PC-3 (cell line): ENCODE data around the gene SLC25A26. TPM values are rescaled to one million over a fixed set of nuclear protein-coding genes. Genes with fewer than 3 reads are reported as not detected.

Experiments
- ATAC-seq: fragments of 200-7000 bp; cut with Tn5 transposase; 2 replicates; pipeline ENCODE4 v1.9.1; 2020; ENCODE audit warnings: mild to moderate bottlenecking, moderate library complexity
- BruUV-seq: library from RNA; stranded (reverse); fragments of 400-500 nt; replicated peaks from 2 replicates; lab custom pipeline; 2021; lab: Mats Ljungman, UMichigan
- CTCF ChIA-PET: fragments of 300-600 bp; sonication (Branson Sonifier 250); formaldehyde crosslinking; loops from one replicate; lab custom pipeline; 2022; ENCODE audit warnings: antibody characterized with exemption; lab: Charles Lee
- POLR2A ChIA-PET: fragments of 300-600 bp; sonication (Branson Sonifier 250); formaldehyde crosslinking; loops from one replicate; lab custom pipeline; 2022; ENCODE audit warnings: antibody characterized with exemption; ENCODE audit not compliant: unreplicated experiment; lab: Charles Lee
- DNase-seq: peaks from one replicate; pipeline ENCODE4 v3.0.0-alpha.2; 2015
- H2AFZ ChIP-seq: fragments of 300-600 bp; sonication (generic); 2 replicates; pipeline ENCODE4 v1.6.0; 2016; ENCODE audit warnings: antibody characterized with exemption, low read length
- H3F3A ChIP-seq: fragments of 300-600 bp; sonication (generic); one replicate; pipeline ENCODE4 v1.6.0; 2017; ENCODE audit warnings: antibody characterized with exemption, low read length, control low read depth, mild to moderate bottlenecking; ENCODE audit not compliant: unreplicated experiment
- H3K27ac ChIP-seq: fragments of 300-600 bp; sonication (generic); 2 replicates; pipeline ENCODE4 v1.5.1; 2016; ENCODE audit warnings: mild to moderate bottlenecking, low read length
- H3K27me3 ChIP-seq: fragments of 300-600 bp; sonication (generic); 2 replicates; pipeline ENCODE4 v1.6.1; 2016; ENCODE audit warnings: low read length, mixed read lengths
- H3K36me3 ChIP-seq: fragments of 300-600 bp; sonication (generic); 2 replicates; pipeline ENCODE4 v1.6.1; 2016; ENCODE audit warnings: low read depth, mixed run types, low read length, mixed read lengths
- H3K4me1 ChIP-seq: fragments of 300-600 bp; sonication (generic); 2 replicates; pipeline ENCODE4 v1.5.1; 2016; ENCODE audit warnings: low read length; ENCODE audit not compliant: insufficient read depth
- H3K4me2 ChIP-seq: fragments of 300-600 bp; sonication (generic); 2 replicates; pipeline ENCODE4 v1.6.0; 2016; ENCODE audit warnings: low read length
- H3K4me3 ChIP-seq: fragments of 300-600 bp; sonication (generic); 2 replicates; pipeline ENCODE4 v1.5.1; 2016; ENCODE audit warnings: mild to moderate bottlenecking, low read length, mixed read lengths
- H3K79me2 ChIP-seq: fragments of 300-600 bp; sonication (generic); 2 replicates; pipeline ENCODE4 v1.6.1; 2017; ENCODE audit warnings: low read length, mixed read lengths
- H3K9ac ChIP-seq: fragments of 300-600 bp; sonication (generic); 2 replicates; pipeline ENCODE4 v1.6.0; 2016; ENCODE audit warnings: mild to moderate bottlenecking, low read length
- H3K9me2 ChIP-seq: fragments of 300-600 bp; sonication (generic); replicated peaks from 2 replicates; pipeline ENCODE4 v1.6.1; 2016; ENCODE audit warnings: mixed run types, low read length, mixed read lengths
- H3K9me3 ChIP-seq: fragments of 300-600 bp; sonication (generic); 2 replicates; pipeline ENCODE4 v1.6.1; 2016; ENCODE audit warnings: low read length, mixed read lengths
- H4K20me1 ChIP-seq: fragments of 300-600 bp; sonication (generic); 2 replicates; pipeline ENCODE4 v1.6.1; 2016; ENCODE audit warnings: low read length, mixed read lengths
- EZH2 ChIP-seq: fragments of 300-600 bp; sonication (generic); IDR thresholded peaks from one replicate; pipeline ENCODE4 v1.6.1; 2017; ENCODE audit warnings: antibody characterized with exemption, mild to moderate bottlenecking, low read length; ENCODE audit not compliant: unreplicated experiment
- EZH2phosphoT487 ChIP-seq: fragments of 300-600 bp; sonication (generic); IDR thresholded peaks from 2 replicates; pipeline ENCODE4 v1.6.1; 2018; ENCODE audit warnings: mild to moderate bottlenecking, antibody characterized with exemption, low read length, borderline replicate concordance
- intact Hi-C: fragments of 100-400 bp; cut with micrococcal nuclease; formaldehyde crosslinking; loops from 2 replicates; pipeline ENCODE4 v1.9.0; 2023
- total RNA-seq: library from RNA; depleted of rRNA; stranded (reverse); fragments of >200 nt; gene quantifications from 2 replicates; pipeline ENCODE4 v1.2.3, GENCODE V29; 2014
- TF ChIP-seq, protein P1 (sequence below): fragments of 300-600 bp; sonication (generic); conservative IDR thresholded peaks from 2 replicates; pipeline ENCODE4 v1.5.1; 2017; ENCODE audit warnings: antibody characterized with exemption, low read depth, mild to moderate bottlenecking, low read length

The SLC25A26 gene
- total RNA-seq, 1 experiment from 2014 or later: 7.9 TPM

DNA sequence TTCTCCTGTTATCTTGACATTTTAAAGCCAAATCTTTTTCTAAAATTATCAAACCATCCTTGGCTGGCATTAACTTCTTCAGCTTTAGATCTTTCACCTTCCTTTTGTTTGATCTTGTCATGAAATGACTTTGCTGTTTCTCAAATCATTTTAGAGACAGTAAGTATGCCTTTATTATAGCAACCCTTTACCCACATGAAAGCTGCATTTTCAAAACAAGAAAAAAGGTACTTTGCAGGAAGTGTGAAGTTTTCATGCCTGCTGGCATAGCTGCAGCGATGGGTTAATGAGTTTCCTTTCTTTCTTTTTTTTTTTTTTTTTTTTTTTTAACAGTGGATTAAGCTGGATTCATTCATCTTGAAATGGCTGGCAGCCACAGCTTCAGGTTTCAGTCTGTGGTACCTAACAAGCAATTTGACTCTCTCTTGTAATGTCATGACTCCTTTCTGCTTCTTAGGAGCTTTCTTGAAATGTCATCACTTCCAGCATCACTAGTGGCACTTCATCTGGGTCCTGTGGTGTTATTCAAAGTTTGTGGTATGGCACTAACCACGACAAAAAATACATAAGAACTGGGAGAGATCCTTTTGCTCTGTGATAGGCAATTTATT lies 18.8 kb downstream of the SLC25A26 start:
- Histone ChIP-seq H3K4me1 (no peaks in the 10 kb centered on the region), H3K4me3 (no peak overlapping the region), H3K9ac (no peak overlapping the region), H3F3A (no peaks in the 10 kb centered on the region), H3K27me3 (no peaks in the 10 kb centered on the region), H3K9me3 (no peaks in the 10 kb centered on the region), H3K36me3 (no peaks in the 10 kb centered on the region; the same call in 1 of the 2 replicates), H3K79me2 (no peaks in the 10 kb centered on the region), H4K20me1 (no peaks in the 10 kb centered on the region), H2AFZ (no peak overlapping the region), H3K4me2 (no peak overlapping the region), H3K27ac (no peak overlapping the region), H3K9me2 (no peaks in the 10 kb centered on the region)
- CTCF ChIA-PET: no interaction called here
- no TSS peak for BruUV-seq
- DNase-seq (no peak), ATAC-seq (no peak)
- intact Hi-C loops: no loop called here
- POLR2A ChIA-PET: no interaction called here
- TF ChIP-seq, protein P1, sequence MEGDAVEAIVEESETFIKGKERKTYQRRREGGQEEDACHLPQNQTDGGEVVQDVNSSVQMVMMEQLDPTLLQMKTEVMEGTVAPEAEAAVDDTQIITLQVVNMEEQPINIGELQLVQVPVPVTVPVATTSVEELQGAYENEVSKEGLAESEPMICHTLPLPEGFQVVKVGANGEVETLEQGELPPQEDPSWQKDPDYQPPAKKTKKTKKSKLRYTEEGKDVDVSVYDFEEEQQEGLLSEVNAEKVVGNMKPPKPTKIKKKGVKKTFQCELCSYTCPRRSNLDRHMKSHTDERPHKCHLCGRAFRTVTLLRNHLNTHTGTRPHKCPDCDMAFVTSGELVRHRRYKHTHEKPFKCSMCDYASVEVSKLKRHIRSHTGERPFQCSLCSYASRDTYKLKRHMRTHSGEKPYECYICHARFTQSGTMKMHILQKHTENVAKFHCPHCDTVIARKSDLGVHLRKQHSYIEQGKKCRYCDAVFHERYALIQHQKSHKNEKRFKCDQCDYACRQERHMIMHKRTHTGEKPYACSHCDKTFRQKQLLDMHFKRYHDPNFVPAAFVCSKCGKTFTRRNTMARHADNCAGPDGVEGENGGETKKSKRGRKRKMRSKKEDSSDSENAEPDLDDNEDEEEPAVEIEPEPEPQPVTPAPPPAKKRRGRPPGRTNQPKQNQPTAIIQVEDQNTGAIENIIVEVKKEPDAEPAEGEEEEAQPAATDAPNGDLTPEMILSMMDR: no peak
- TF ChIP-seq EZH2phosphoT487 (no peak), EZH2 (no peak)

DNA sequence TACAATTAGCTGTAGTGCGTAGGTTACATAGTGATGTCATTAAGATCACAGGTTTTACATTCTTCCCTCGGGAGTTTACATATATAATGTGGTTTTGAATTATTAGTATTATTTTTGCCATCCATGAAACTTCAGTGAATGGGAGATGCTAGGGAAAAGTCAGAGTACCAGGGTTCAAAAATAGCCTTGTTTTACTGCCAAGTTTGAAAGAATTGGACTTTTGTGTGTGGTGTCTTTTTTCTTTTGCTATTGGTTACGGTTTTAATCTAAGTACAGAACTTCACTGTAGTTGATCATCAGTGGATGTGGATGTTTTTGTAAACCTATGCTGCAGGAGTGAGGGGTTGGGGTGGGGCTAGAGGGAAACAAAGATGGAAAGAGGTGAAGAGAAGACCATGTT lies 20.7 kb downstream of the SLC25A26 start:
- BruUV-seq: no TSS peak
- ATAC-seq: no peak
- H3K27ac ChIP-seq: no peak overlapping the region
- no peak overlapping the region for H2AFZ ChIP-seq
- intact Hi-C loops: no loop called here
- H3K9ac ChIP-seq: no peak overlapping the region
- H3K4me1 ChIP-seq: no peaks in the 10 kb centered on the region
- no peaks in the 10 kb centered on the region for H3F3A ChIP-seq
- no peaks in the 10 kb centered on the region for H3K9me2 ChIP-seq
- ChIA-PET POLR2A (no interaction called here), CTCF (no interaction called here)
- H4K20me1 ChIP-seq: no peaks in the 10 kb centered on the region
- DNase-seq: no peak
- H3K79me2 ChIP-seq: no peaks in the 10 kb centered on the region
- TF ChIP-seq, protein P1: no peak
- no peak for TF ChIP-seq EZH2
- TF ChIP-seq EZH2phosphoT487: no peak
- no peaks in the 10 kb centered on the region; the same call in 1 of the 2 replicates for H3K36me3 ChIP-seq
- no peaks in the 10 kb centered on the region for H3K27me3 ChIP-seq
- no peaks in the 10 kb centered on the region for H3K9me3 ChIP-seq
- H3K4me2 ChIP-seq: no peak overlapping the region
- no peak overlapping the region for H3K4me3 ChIP-seq

DNA sequence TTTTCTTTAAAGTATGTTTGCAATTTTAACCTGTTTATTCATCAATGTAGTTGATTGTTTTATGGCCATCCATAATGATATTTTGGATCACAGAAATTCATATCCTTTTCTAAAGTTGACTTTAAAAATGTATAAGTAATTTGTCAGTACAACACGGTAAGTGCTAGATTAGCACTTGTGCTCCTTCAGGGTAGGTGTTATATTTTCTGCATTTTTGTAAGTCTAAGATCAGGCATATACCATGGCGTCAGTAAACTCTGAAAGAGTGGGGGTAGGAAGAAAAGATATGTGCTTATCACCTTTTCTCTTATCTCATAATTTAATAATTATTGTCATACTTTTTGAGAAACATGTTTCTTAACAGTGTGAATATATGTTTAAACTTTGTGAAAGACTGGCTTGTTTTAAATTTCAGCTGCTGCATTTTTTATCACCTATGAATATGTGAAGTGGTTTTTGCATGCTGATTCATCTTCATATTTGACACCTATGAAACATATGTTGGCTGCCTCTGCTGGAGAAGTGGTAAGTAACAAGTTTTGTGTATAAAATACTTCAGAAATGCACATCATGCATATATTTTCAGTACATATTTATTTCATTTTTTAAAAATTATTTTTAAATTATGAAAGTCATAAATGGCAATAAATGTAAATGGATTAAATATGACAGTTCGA lies 22.1 kb downstream of the SLC25A26 start:
- no peaks in the 10 kb centered on the region for H3K27me3 ChIP-seq
- no peak overlapping the region for H3K27ac ChIP-seq
- H3K4me1 ChIP-seq: no peaks in the 10 kb centered on the region
- H3K9me2 ChIP-seq: no peaks in the 10 kb centered on the region
- no peaks in the 10 kb centered on the region for H4K20me1 ChIP-seq
- intact Hi-C loops: no loop called here
- no peaks in the 10 kb centered on the region for H3F3A ChIP-seq
- no peaks in the 10 kb centered on the region; the same call in 1 of the 2 replicates for H3K36me3 ChIP-seq
- no peak for DNase-seq
- no peak for ATAC-seq
- H3K4me3 ChIP-seq: no peak overlapping the region
- POLR2A ChIA-PET: no interaction called here
- TF ChIP-seq EZH2phosphoT487 (no peak), EZH2 (no peak)
- TF ChIP-seq, protein P1: no peak
- no peak overlapping the region for H3K4me2 ChIP-seq
- no peak overlapping the region for H2AFZ ChIP-seq
- no peaks in the 10 kb centered on the region for H3K79me2 ChIP-seq
- no peak overlapping the region for H3K9ac ChIP-seq
- CTCF ChIA-PET: no interaction called here
- H3K9me3 ChIP-seq: no peaks in the 10 kb centered on the region
- no TSS peak for BruUV-seq
